Measurements from ENCODE around the gene OVAAL. TPM values are rescaled to one million over a fixed set of nuclear protein-coding genes. Genes with fewer than 3 reads are reported as not detected.

The OVAAL gene
- total and polyA plus RNA-seq, 9 of the 15 experiments (the other 6 are each of a cell fraction or from before 2014, with no cell fraction given): 0.04 to 0.18 (median 0.08) TPM; not detected in 4

GRCh38 chr1:180527101-180527669 is 31.6 kb upstream of the OVAAL start (continued):
- TF ChIP-seq REST (IDR thresholded peaks at IDR 0.05; ENCODE audit: borderline replicate concordance) (0 out of 2 replicates have a peak, but pooled peaks have one; percentile 4), REST (CRISPR knock-in tag; IDR thresholded peaks at IDR 0.05; ENCODE audit: low read depth) (no peak), CBFA2T3 (IDR thresholded peaks at IDR 0.05) (peak; percentile 71), ZKSCAN1 (IDR thresholded peaks at IDR 0.05; ENCODE audit: low read depth, low read length) (no peak), IFI16 (CRISPR knock-in tag; IDR thresholded peaks at IDR 0.05) (no peak), HIVEP1 (CRISPR knock-in tag; IDR thresholded peaks at IDR 0.05) (no peak), ZNF324 (CRISPR knock-in tag; IDR thresholded peaks at IDR 0.05) (no peak), KDM1A (IDR thresholded peaks at IDR 0.05) (peak; percentile 30 to 69; a peak in 2 of 4 replicates), BRF1 (IDR thresholded peaks at IDR 0.05; ENCODE audit: borderline replicate concordance, extremely low read depth, insufficient read length) (no peak), RBM15 (IDR thresholded peaks at IDR 0.05; ENCODE audit: insufficient read depth, low read length) (no peak), HDAC2 (IDR thresholded peaks at IDR 0.05) (0 out of 2 replicates have a peak, but pooled peaks have one; percentile 31), SLC30A9 (CRISPR knock-in tag; IDR thresholded peaks at IDR 0.05) (no peak), TEAD1 (CRISPR knock-in tag; IDR thresholded peaks at IDR 0.05) (peak in 1 of 2 experiments; percentile 82; a peak in 1 of 4 replicates), CBFA2T2 (conservative IDR thresholded peaks at IDR 0.05) (peak; percentile 35), FIP1L1 (IDR thresholded peaks at IDR 0.05; ENCODE audit: low read depth, low read length, poor library complexity, severe bottlenecking) (no peak), NELFE (IDR thresholded peaks at IDR 0.05; ENCODE audit: insufficient read depth, insufficient read length) (no peak)
